Stimulated activated CD4-positive, alpha-beta T cell treated with anti-CD3 and anti-CD28 coated beads, Interleukin-1b, Interleukin-23, amount 100 ng/mL, for 24 hours (primary cell): ENCODE measurements around the gene DRAXIN.

Source experiments
- DNase-seq, 4 experiments: peaks; one replicate each; pipeline ENCODE4 v3.0.0-alpha.2; 2020; ENCODE audit warnings: low read depth in 4 of 4, low spot score in 1 of 4

The DRAXIN gene

GRCh38 chr1:11684070-11684469 lies 7.4 kb upstream of the DRAXIN start:
- DNase-seq, result no peak

- DNase-seq, result no peak
Measured at GRCh38 chr1:11685210-11685752, 6.2 kb upstream of the DRAXIN start.

GRCh38 chr1:11688506-11688905 lies 3.0 kb upstream of the DRAXIN start:
- no peak for DNase-seq

- no peak for DNase-seq
Measured at GRCh38 chr1:11690397-11691301, 861 bp upstream of the DRAXIN start.

DNA sequence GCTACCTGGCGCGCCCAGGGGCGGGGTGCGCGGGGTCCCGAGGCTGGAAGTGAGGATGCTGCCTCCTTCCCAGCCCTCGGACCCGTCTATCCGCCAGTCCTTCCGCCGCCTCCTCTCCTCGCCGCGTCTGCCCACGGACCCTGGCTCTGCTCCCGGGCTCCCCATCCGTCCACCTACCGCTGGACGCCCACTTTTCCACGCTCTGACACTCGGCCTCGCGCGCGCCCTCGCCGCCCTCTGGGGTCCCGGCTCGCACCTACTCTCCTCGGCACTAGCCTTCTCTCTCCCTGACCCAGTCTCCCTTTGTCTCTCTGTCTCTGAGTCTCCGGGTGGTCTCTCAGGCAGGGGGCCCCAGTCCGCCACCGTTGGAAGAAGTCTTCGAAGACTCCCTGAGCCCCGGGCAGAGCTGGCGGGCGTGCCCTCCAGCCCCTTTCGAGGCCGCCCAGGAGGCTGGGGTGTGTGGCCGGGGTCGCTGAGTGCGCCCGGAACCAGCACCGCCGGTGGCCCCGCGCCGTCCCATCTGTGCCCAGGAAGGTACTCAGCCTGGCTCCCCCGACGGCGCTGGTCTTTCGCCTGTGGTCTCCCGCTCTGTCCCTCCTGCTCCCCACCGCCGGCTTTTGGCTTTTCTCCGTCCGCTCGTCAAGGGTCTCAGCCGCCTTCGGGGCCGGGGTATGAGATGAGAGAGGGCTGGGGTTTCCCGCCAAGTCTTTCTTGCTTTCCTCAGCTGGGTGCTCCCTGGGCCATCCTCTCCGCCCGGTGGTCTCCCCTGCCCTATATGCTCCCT lies 610 bp downstream of the DRAXIN start:
- no peak for DNase-seq

- no peak for DNase-seq
Measured at GRCh38 chr1:11693024-11693590, 1.6 kb downstream of the DRAXIN start.

- DNase-seq, result no peak
Measured at GRCh38 chr1:11693917-11694316, 2.4 kb downstream of the DRAXIN start.

DNA sequence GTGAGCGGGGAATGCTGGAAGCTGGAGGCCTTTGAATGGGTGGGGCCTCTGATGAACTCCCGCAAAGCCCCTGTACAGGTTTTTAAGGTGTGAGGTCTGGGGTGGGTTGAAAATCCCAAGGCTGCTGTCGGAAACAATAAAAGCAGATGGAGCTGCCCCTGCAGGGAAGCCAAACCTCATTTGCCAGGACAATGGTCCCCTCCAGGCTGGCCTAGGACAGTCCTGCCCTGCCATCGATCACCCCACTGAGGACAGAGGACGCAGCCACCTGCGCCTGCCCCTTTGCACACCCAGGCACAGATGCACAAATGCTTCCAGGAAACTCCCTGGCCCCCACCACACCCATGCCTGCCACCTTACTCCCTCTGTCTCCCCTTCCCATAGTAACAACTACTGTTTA lies 4.4 kb downstream of the DRAXIN start:
- no peak for DNase-seq

DNA sequence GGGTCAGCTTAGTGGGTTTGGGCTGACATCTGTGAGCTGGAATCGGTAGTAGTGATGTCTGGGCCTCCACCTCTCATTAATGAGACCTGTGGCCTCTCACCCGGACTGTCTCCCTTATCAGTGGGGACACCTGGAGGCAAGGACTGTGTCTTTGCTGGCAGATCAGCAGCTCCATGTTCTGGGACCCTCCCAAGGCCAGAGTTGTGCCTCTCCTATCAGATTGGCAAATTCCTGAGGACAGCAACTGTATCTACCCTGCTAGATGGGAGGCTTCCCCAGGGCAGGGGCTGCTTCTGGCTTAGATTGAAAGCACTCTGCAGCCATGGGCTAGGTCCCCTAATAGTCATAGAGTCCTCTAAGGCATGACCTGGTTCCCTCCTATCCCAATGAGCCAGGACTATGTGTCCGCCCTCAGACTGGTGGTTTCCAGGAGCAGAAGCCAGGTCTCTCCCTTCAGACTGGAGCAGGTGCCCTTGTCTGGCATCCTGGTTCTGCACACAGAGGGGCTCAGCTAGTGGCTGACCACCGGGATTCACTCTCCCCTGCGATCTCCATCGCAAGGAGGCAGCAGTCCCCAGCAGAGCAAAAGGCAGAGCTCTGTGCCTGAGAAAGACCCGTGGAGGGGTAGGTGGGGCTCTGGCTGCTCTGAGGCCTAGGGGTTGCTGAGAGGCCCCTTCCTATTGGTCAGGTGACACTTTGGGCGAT lies 5.8 kb downstream of the DRAXIN start:
- DNase-seq, result no peak

DNA sequence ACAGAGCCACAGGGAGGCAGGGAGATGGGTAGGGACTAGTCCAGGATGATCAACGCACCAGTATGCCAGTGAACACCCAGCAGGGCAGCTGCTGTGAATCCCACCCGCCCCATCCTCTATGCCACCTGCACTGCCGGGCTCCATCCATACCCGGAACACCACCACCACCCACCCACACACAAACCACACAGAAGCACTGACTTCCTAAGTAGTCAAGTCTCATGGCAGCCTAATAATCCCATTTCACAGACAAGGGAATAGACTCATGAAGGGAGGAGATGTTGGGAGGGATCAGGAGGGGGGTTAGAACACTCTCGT lies 6.3 kb downstream of the DRAXIN start:
- no peak for DNase-seq

DNA sequence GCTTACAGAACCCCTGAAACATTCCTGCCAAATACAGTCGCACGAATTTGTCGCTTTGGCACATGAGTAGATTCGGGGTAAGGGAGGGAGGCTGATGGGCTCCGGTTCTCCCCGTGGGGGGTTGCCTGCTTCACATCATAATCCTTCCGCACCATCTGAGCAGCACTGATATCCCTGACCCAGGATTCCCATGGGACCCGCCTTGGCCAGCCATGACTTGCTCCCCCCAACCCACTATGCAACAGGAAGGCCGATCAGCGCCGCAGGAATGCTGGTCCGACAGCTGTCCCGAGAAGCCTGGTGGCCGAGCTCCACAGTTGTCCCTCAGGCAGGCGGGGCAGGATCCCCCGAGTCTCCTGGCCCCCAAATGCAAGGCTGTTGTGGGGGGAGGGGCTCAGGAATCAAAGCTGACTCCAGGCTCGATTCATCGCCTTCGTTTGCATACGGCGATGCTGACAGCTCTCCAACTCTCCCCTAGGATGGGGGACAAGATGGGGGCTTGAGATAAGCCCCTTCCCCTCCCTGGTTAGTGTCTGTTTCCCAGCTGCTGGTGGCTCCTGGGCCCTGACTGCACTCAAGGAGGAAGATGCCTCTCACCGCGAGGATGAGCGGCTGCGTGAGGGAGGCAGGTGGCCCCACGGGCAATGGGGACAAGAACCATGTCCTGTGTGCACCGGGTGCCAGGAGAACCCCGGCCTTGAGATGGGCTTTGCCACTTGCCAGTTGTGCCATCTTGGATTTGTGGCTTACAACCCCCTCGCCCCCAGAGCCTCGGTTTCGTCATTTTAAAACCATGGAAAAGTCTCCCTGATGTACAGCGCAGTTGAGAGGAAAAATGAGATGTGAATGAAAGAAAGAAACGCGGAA lies 9.3 kb downstream of the DRAXIN start:
- no peak for DNase-seq

- DNase-seq, result no peak
Measured at GRCh38 chr1:11701551-11701961, 10.0 kb downstream of the DRAXIN start.

DNA sequence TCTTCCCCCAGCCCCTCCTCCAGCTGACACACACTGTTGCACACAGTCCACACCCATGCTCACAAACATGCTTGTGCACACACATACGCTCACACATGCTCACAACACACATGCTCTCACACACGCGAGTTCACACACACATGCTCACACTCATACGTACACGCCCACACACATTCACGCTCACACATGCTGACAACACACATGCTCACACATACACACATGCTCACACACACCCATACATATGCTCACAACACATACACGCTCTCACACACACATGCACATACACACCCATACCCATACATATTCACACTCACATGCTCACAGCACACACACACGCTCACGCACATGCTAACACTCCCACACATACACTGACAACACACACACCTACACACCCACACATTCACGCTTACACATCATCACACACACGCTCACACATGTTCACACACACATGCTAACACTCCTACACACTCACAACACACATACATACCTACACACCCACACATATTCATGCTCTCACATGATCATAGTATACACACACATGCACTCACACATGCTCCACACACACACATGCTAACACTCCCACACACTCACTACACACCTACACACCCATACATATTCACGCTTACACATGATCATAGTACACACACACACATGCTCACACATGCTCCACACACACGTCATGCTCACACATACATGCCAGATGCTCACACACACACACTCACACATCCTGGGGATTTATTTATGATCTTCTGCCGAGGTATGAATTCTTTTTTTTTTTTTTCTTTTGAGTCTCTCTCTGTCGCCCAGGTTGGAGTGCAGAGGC lies 10.7 kb downstream of the DRAXIN start:
- no peak for DNase-seq

GRCh38 chr1:11703357-11704193 lies 12.1 kb downstream of the DRAXIN start:
- no peak for DNase-seq

DNA sequence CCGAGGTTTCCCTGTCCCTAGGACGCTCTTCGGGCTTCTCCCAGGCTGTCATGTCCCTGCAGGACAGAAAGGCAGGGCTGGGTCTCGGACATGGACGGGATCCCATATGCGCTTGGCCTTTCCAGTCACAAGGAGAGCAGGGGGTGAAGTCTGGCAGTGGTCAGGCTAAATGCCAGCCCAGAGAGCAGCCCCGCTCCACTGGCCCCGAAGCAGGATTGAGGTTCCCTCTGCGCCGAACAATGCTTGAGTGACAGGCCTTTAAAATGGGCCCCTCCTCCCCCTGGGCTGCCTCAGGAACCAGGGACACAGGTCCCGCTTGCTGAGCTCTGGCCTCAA lies 12.7 kb downstream of the DRAXIN start:
- DNase-seq, result no peak

DNA sequence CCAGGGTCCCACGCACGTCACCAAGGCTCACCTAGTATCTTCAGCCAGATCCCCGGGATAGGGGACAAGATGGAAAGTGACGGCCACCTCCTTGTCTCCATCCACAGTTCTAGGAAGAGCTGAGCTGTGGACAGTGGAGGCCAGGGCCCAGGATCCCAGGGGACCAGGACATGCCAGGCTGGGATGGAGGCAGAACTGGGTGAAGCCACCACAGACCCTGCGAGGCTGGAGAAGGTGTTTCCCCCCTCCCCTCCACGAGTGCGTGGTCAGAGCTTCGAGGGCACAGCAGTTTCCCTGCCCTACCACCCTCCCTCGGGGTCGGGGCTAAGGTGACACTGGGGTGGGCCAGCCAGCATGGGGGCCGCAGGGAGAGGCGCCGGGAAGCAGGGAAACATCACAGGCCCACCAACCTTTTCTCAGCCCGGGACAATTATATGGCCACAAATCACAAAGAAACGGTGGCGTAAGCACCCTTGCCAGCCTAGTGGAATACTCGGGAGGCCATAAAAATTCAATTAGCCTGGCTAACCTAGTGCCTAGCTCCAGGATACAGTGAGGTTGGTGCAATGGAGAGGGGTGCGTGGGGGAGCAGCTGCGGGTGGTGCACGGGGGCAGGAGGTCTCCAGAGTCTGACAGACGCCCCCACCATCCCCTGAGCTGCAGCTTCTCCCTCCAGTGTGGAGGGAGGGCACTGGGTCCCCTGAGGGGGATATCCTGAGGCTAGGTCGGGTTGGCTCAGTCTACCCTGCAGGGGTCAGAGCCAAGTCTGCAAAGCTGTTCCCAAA lies 13.4 kb downstream of the DRAXIN start:
- DNase-seq, result no peak

GRCh38 chr1:11705596-11705995 lies 14.1 kb downstream of the DRAXIN start:
- DNase-seq, result no peak

DNA sequence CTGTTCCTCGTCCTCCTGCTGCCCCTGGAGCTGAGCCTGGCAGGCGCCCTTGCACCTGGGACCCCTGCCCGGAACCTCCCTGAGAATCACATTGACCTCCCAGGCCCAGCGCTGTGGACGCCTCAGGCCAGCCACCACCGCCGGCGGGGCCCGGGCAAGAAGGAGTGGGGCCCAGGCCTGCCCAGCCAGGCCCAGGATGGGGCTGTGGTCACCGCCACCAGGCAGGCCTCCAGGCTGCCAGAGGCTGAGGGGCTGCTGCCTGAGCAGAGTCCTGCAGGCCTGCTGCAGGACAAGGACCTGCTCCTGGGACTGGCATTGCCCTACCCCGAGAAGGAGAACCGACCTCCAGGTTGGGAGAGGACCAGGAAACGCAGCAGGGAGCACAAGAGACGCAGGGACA lies 14.8 kb downstream of the DRAXIN start:
- DNase-seq, result no peak
